Measurements from ENCODE around the gene RER1. TPM values are rescaled to one million over a fixed set of nuclear protein-coding genes. Genes with fewer than 3 reads are reported as not detected.

The RER1 gene
- total RNA-seq, 1 donor from 2014 or later = 197 TPM

DNA sequence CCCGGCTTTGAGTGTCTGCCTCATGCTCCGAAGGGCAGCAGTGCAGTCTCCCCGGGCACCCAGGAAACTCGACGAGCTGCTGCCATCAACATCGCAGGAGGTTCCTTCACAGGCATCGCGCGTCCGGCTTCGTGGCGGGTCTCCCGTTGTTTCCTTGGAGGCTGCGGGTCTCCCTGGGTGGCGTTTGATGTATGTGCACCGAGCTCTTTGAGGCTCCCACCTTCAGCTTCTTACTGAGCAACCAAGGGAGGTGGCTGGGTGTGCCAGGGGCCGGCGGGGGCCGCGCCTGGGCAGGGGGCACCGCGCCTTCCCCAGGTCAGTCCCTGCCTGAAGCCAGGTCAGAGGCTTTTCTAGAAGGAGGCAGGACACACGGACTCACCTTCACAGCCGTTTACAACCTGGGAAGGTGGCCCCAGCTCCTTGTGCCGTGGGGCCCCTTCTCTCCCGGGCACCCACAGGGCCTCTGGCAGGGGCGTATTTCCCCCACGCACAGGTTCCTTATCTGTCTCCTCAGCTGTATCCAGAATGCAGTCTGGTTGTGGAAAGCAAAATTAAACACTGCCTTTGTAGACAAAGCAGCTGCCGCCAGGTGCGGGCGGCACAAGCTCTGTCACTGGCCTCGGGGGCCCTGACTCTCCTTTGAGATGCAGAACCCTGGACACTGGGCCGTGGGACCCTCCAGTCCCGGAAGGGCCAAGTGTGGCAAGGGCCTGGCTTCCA lies 42.5 kb downstream of the RER1 start:
- FAIRE-seq (no peak), DNase-seq (ENCODE audit: low read depth) (no peak)
- Mint-ChIP-seq H3K9me3 (ENCODE audit: unreplicated experiment) (peaks cover 4% of the 10 kb centered on the region), H3K36me3 (ENCODE audit: low read depth, unreplicated experiment) (no peaks in the 10 kb centered on the region), H3K27me3 (ENCODE audit: low read depth, unreplicated experiment) (peaks cover 28% of the 10 kb centered on the region), H3K4me1 (ENCODE audit: low read depth, unreplicated experiment) (no peaks in the 10 kb centered on the region), H3K4me3 (ENCODE audit: unreplicated experiment) (no peak overlapping the region), H3K27ac (ENCODE audit: unreplicated experiment) (no peak overlapping the region)
- no peak for TF ChIP-seq EZH2 (IDR thresholded peaks at IDR 0.05; ENCODE audit: insufficient read depth, low read length)
- TF ChIP-seq, protein P1, sequence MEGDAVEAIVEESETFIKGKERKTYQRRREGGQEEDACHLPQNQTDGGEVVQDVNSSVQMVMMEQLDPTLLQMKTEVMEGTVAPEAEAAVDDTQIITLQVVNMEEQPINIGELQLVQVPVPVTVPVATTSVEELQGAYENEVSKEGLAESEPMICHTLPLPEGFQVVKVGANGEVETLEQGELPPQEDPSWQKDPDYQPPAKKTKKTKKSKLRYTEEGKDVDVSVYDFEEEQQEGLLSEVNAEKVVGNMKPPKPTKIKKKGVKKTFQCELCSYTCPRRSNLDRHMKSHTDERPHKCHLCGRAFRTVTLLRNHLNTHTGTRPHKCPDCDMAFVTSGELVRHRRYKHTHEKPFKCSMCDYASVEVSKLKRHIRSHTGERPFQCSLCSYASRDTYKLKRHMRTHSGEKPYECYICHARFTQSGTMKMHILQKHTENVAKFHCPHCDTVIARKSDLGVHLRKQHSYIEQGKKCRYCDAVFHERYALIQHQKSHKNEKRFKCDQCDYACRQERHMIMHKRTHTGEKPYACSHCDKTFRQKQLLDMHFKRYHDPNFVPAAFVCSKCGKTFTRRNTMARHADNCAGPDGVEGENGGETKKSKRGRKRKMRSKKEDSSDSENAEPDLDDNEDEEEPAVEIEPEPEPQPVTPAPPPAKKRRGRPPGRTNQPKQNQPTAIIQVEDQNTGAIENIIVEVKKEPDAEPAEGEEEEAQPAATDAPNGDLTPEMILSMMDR (IDR thresholded peaks at IDR 0.05; ENCODE audit: insufficient read depth, low read depth, low read length) = no peak
- no peak overlapping the region for H2AFZ ChIP-seq (ENCODE audit: low read depth, low read length)
- H3K9ac ChIP-seq (ENCODE audit: low read length) = no peak overlapping the region
- no peaks in the 10 kb centered on the region for H3K4me1 ChIP-seq (ENCODE audit: insufficient read depth, low read length)
- H3K27me3 ChIP-seq (ENCODE audit: insufficient read depth, low read length) = peaks cover 15% of the 10 kb centered on the region
- no peaks in the 10 kb centered on the region for H3K9me3 ChIP-seq (ENCODE audit: insufficient read depth, low read depth, low read length)
- no peak overlapping the region for H3K4me3 ChIP-seq (ENCODE audit: insufficient read depth, low read depth, low read length)
- H3K79me2 ChIP-seq (ENCODE audit: insufficient read depth, low read length) = no peaks in the 10 kb centered on the region
- no peaks in the 10 kb centered on the region for H4K20me1 ChIP-seq (ENCODE audit: insufficient read depth, low read length)
- no peak overlapping the region for H3K4me2 ChIP-seq (ENCODE audit: low read length)
- H3K36me3 ChIP-seq (ENCODE audit: insufficient read depth, low read length) = no peaks in the 10 kb centered on the region
- no peak overlapping the region for H3K27ac ChIP-seq (ENCODE audit: low read depth, low read length)

DNA sequence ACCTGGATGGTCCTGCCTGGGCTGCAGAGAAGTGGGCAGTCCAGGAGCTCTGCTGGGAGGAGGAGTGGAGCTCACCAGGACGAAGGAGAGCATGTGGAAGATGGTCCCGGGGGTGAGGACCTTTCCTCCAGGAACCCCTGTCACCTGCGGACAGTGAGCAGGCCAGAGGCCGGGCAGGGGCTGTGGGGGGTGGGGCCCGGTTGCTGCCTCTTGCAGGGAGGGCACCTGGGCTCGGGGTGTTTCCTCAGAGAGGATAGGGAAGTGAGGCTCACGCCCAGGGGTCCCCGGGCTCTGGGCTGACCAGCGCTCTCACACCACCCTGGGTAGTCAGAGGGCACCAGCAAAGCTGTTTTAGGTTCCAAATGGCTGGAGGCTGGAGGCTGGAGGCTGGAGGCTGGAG lies 43.5 kb downstream of the RER1 start:
- Histone ChIP-seq H2AFZ (ENCODE audit: low read depth, low read length) (no peak overlapping the region), H3K4me1 (ENCODE audit: insufficient read depth, low read length) (no peaks in the 10 kb centered on the region), H3K9ac (ENCODE audit: low read length) (no peak overlapping the region), H3K4me2 (ENCODE audit: low read length) (no peak overlapping the region), H3K9me3 (ENCODE audit: insufficient read depth, low read depth, low read length) (no peaks in the 10 kb centered on the region), H3K79me2 (ENCODE audit: insufficient read depth, low read length) (no peaks in the 10 kb centered on the region), H3K4me3 (ENCODE audit: insufficient read depth, low read depth, low read length) (no peak overlapping the region), H3K27me3 (ENCODE audit: insufficient read depth, low read length) (peaks cover 15% of the 10 kb centered on the region), H3K27ac (ENCODE audit: low read depth, low read length) (no peak overlapping the region), H4K20me1 (ENCODE audit: insufficient read depth, low read length) (no peaks in the 10 kb centered on the region), H3K36me3 (ENCODE audit: insufficient read depth, low read length) (no peaks in the 10 kb centered on the region)
- H3K27me3 Mint-ChIP-seq (ENCODE audit: low read depth, unreplicated experiment) = peaks cover 33% of the 10 kb centered on the region
- no peaks in the 10 kb centered on the region for H3K4me1 Mint-ChIP-seq (ENCODE audit: low read depth, unreplicated experiment)
- H3K36me3 Mint-ChIP-seq (ENCODE audit: low read depth, unreplicated experiment) = no peaks in the 10 kb centered on the region
- H3K9me3 Mint-ChIP-seq (ENCODE audit: unreplicated experiment) = peaks cover 2% of the 10 kb centered on the region
- FAIRE-seq (no peak), DNase-seq (ENCODE audit: low read depth) (no peak)
- no peak for TF ChIP-seq EZH2 (IDR thresholded peaks at IDR 0.05; ENCODE audit: insufficient read depth, low read length)
- TF ChIP-seq, protein P1 (IDR thresholded peaks at IDR 0.05; ENCODE audit: insufficient read depth, low read depth, low read length) = no peak
- no peak overlapping the region for H3K27ac Mint-ChIP-seq (ENCODE audit: unreplicated experiment)
- no peak overlapping the region for H3K4me3 Mint-ChIP-seq (ENCODE audit: unreplicated experiment)

GRCh38 chr1:2435746-2436355 lies 44.2 kb downstream of the RER1 start:
- Mint-ChIP-seq H3K27me3 (ENCODE audit: low read depth, unreplicated experiment) (peaks cover 28% of the 10 kb centered on the region), H3K4me3 (ENCODE audit: unreplicated experiment) (no peak overlapping the region), H3K36me3 (ENCODE audit: low read depth, unreplicated experiment) (no peaks in the 10 kb centered on the region), H3K9me3 (ENCODE audit: unreplicated experiment) (no peaks in the 10 kb centered on the region), H3K4me1 (ENCODE audit: low read depth, unreplicated experiment) (no peaks in the 10 kb centered on the region), H3K27ac (ENCODE audit: unreplicated experiment) (no peak overlapping the region)
- no peaks in the 10 kb centered on the region for H3K79me2 ChIP-seq (ENCODE audit: insufficient read depth, low read length)
- no peak overlapping the region for H2AFZ ChIP-seq (ENCODE audit: low read depth, low read length)
- no peak overlapping the region for H3K9ac ChIP-seq (ENCODE audit: low read length)
- no peaks in the 10 kb centered on the region for H3K9me3 ChIP-seq (ENCODE audit: insufficient read depth, low read depth, low read length)
- H4K20me1 ChIP-seq (ENCODE audit: insufficient read depth, low read length) = no peaks in the 10 kb centered on the region
- TF ChIP-seq, protein P1 (IDR thresholded peaks at IDR 0.05; ENCODE audit: insufficient read depth, low read depth, low read length) = no peak
- no peak for TF ChIP-seq EZH2 (IDR thresholded peaks at IDR 0.05; ENCODE audit: insufficient read depth, low read length)
- H3K4me1 ChIP-seq (ENCODE audit: insufficient read depth, low read length) = no peaks in the 10 kb centered on the region
- DNase-seq (ENCODE audit: low read depth) (no peak), FAIRE-seq (no peak)
- H3K4me3 ChIP-seq (ENCODE audit: insufficient read depth, low read depth, low read length) = no peak overlapping the region
- H3K27me3 ChIP-seq (ENCODE audit: insufficient read depth, low read length) = peaks cover 15% of the 10 kb centered on the region
- no peak overlapping the region for H3K27ac ChIP-seq (ENCODE audit: low read depth, low read length)
- H3K36me3 ChIP-seq (ENCODE audit: insufficient read depth, low read length) = no peaks in the 10 kb centered on the region
- H3K4me2 ChIP-seq (ENCODE audit: low read length) = no peak overlapping the region
